Measurements from ENCODE around the gene AGO3. TPM values are rescaled to one million over a fixed set of nuclear protein-coding genes. Genes with fewer than 3 reads are reported as not detected.

Gene AGO3
- total RNA-seq, 2 donors from 2014 or later, result 16.7 to 21.4 TPM

GRCh38 chr1:36118447-36119204 is 187.7 kb downstream of the AGO3 start:
- peaks cover under 1% of the 10 kb centered on the region for H3K27me3 ChIP-seq
- H3K9me3 ChIP-seq, result no peaks in the 10 kb centered on the region
- no peaks in the 10 kb centered on the region for H3K36me3 ChIP-seq
- no peaks in the 10 kb centered on the region for H3K4me1 ChIP-seq
- H3K9ac ChIP-seq (ENCODE audit: low read depth in 2 of 2, low read length in 2 of 2), result no peak overlapping the region
- intact Hi-C loops (cut with DNase I), result no loop called here
- no peak overlapping the region for H3K27ac ChIP-seq
- no peak for DNase-seq
- no peak overlapping the region for H3K4me3 ChIP-seq
- TF ChIP-seq CTCF (IDR thresholded peaks at IDR 0.05), result no peak

GRCh38 chr1:36119456-36119855 is 188.6 kb downstream of the AGO3 start:
- intact Hi-C loops (cut with DNase I), result no loop called here
- Histone ChIP-seq H3K9ac (ENCODE audit: low read depth in 2 of 2, low read length in 2 of 2) (no peak overlapping the region), H3K9me3 (no peaks in the 10 kb centered on the region), H3K4me1 (no peaks in the 10 kb centered on the region), H3K27ac (no peak overlapping the region), H3K27me3 (peaks cover 9% of the 10 kb centered on the region), H3K36me3 (no peaks in the 10 kb centered on the region), H3K4me3 (no peak overlapping the region)
- no peak for TF ChIP-seq CTCF (IDR thresholded peaks at IDR 0.05)
- DNase-seq, result no peak

Other genes with a start within 250 kb of the AGO3 start
- 1 to 10 TPM; 2.9 to 4.2 TPM for gene C1orf216, start 212.2 kb upstream of the AGO3 start, total RNA-seq
- gene CLSPN, start 161.1 kb upstream of the AGO3 start, total RNA-seq, result 10 to 100 TPM in 1 of 2 donors, 1 to 10 TPM in 1; 3.1 to 27.7 TPM
- 10 to 100 TPM in 1 of 2 donors, 1 to 10 TPM in 1; 7.4 to 17.5 TPM for gene AGO4, start 123.1 kb upstream of the AGO3 start, total RNA-seq
- gene AGO1, start 47.9 kb upstream of the AGO3 start, total RNA-seq, result 10 to 100 TPM; 24.2 to 27.7 TPM
- gene TEKT2, start 153.0 kb downstream of the AGO3 start, total RNA-seq, result under 1 TPM in 1 of 2 donors, not detected in 1; 0.13 TPM
- 10 to 100 TPM; 30.4 to 33.0 TPM for gene ADPRS, start 157.8 kb downstream of the AGO3 start, total RNA-seq
- 1 to 10 TPM; 1.1 to 2.1 TPM for gene COL8A2, start 194.1 kb downstream of the AGO3 start, total RNA-seq
- gene TRAPPC3, start 218.4 kb downstream of the AGO3 start, total RNA-seq, result 10 to 100 TPM; 59.0 to 60.6 TPM
- gene MAP7D1, start 225.1 kb downstream of the AGO3 start, total RNA-seq, result 10 to 100 TPM; 37.7 to 50.0 TPM

All from colonic mucosa (tissue), 4 donors.